OCI-LY1 (cell line): Measurements from ENCODE around the gene LRRC34.

ENCODE experiments used
- H2AFZ ChIP-seq: fragments of 200-600 bp; sonication (generic), shearing (Covaris generic); 2 replicates; pipeline ENCODE4 v1.6.0; 2014; ENCODE audit warnings: antibody characterized with exemption, mild to moderate bottlenecking, low read length
- H3F3A ChIP-seq: fragments of 200-600 bp; sonication (generic), shearing (Covaris generic); 2 replicates; pipeline ENCODE4 v1.6.0; 2014; ENCODE audit warnings: mild to moderate bottlenecking, antibody characterized with exemption, low read length, moderate library complexity; ENCODE audit not compliant: insufficient read depth
- H3K27ac ChIP-seq: fragments of 200-600 bp; sonication (generic); 2 replicates; pipeline ENCODE4 v1.5.1; 2014; ENCODE audit warnings: low read length, mixed run types, mild to moderate bottlenecking, low read depth; ENCODE audit not compliant: poor library complexity, severe bottlenecking
- H3K27me3 ChIP-seq: fragments of 200-600 bp; sonication (generic); 2 replicates; pipeline ENCODE4 v1.6.0; 2014; ENCODE audit warnings: antibody characterized with exemption, mild to moderate bottlenecking, low read length, moderate library complexity; ENCODE audit not compliant: insufficient read depth
- H3K36me3 ChIP-seq: fragments of 200-600 bp; sonication (generic); 2 replicates; pipeline ENCODE4 v1.6.1; 2014; ENCODE audit warnings: mild to moderate bottlenecking, antibody characterized with exemption, low read length, moderate library complexity, mixed read lengths; ENCODE audit not compliant: insufficient read depth
- H3K4me1 ChIP-seq: fragments of 200-600 bp; sonication (generic); 2 replicates; pipeline ENCODE4 v1.5.1; 2014; ENCODE audit warnings: mild to moderate bottlenecking, low read length, moderate library complexity; ENCODE audit not compliant: insufficient read depth, severe bottlenecking
- H3K4me2 ChIP-seq: fragments of 200-600 bp; sonication (generic), shearing (Covaris generic); 2 replicates; pipeline ENCODE4 v1.6.1; 2014; ENCODE audit warnings: low read length
- H3K4me3 ChIP-seq: fragments of 200-600 bp; sonication (generic); 2 replicates; pipeline ENCODE4 v1.5.1; 2014; ENCODE audit warnings: low read length, low read depth, mild to moderate bottlenecking, mixed read lengths; ENCODE audit not compliant: poor library complexity, severe bottlenecking
- H3K79me2 ChIP-seq: fragments of 200-600 bp; shearing (Covaris generic); 2 replicates; pipeline ENCODE4 v1.6.1; 2016; ENCODE audit warnings: mixed run types, low read length, mixed read lengths; ENCODE audit not compliant: insufficient read depth
- H3K9ac ChIP-seq: fragments of 200-600 bp; sonication (generic), shearing (Covaris generic); 2 replicates; pipeline ENCODE4 v1.6.1; 2014; ENCODE audit warnings: mild to moderate bottlenecking, low read length, mixed read lengths
- H3K9me2 ChIP-seq: fragments of 200-600 bp; sonication (generic), shearing (Covaris generic); 2 replicates; pipeline ENCODE4 v1.6.1; 2014; ENCODE audit warnings: low read depth, mild to moderate bottlenecking, low read length, mixed read lengths
- H3K9me3 ChIP-seq: fragments of 200-600 bp; shearing (Covaris generic); 2 replicates; pipeline ENCODE4 v1.6.1; 2014; ENCODE audit warnings: low read length, mixed read lengths
- H4K20me1 ChIP-seq: fragments of 200-600 bp; sonication (generic), shearing (Covaris generic); 2 replicates; pipeline ENCODE4 v1.6.0; 2016; ENCODE audit warnings: mild to moderate bottlenecking, low read length; ENCODE audit not compliant: insufficient read depth
- CTCF ChIP-seq: fragments of 200-600 bp; sonication (generic), shearing (Covaris generic); IDR thresholded peaks from 2 replicates; pipeline ENCODE4 v1.5.1; 2017; ENCODE audit warnings: mild to moderate bottlenecking, antibody characterized with exemption, low read length, moderate library complexity, mixed read lengths
- EZH2 ChIP-seq: fragments of 200-600 bp; sonication (generic), shearing (Covaris generic); IDR thresholded peaks from 2 replicates; pipeline ENCODE4 v1.8.0; 2017; ENCODE audit warnings: borderline replicate concordance, mixed run types, mild to moderate bottlenecking, antibody characterized with exemption, low read length, moderate library complexity, mixed read lengths

LRRC34 gene

GRCh38 chr3:169809230-169809795 lies 3.4 kb downstream of the LRRC34 start:
- no peak overlapping the region for H3K27ac ChIP-seq
- H3K27me3 ChIP-seq: no peaks in the 10 kb centered on the region; the same call in 1 of the 2 replicates
- H3K9me2 ChIP-seq: no peaks in the 10 kb centered on the region
- H3K4me2 ChIP-seq: no peak overlapping the region
- H3K9ac ChIP-seq: no peak overlapping the region
- no peaks in the 10 kb centered on the region for H4K20me1 ChIP-seq
- no peak for TF ChIP-seq EZH2
- no peak for TF ChIP-seq CTCF
- no peaks in the 10 kb centered on the region for H3K79me2 ChIP-seq
- no peak overlapping the region for H3K4me3 ChIP-seq
- H3K36me3 ChIP-seq: no peaks in the 10 kb centered on the region
- 0 out of 2 replicates have a peak, but pooled peaks cover 6% of the 10 kb centered on the region for H3F3A ChIP-seq
- no peak overlapping the region for H2AFZ ChIP-seq
- peaks cover 34% of the 10 kb centered on the region for H3K4me1 ChIP-seq
- no peaks in the 10 kb centered on the region for H3K9me3 ChIP-seq

GRCh38 chr3:169804681-169805080 lies 8.0 kb downstream of the LRRC34 start:
- Histone ChIP-seq H3K79me2 (no peaks in the 10 kb centered on the region), H4K20me1 (no peaks in the 10 kb centered on the region), H3K4me1 (no peaks in the 10 kb centered on the region), H3K9me3 (no peaks in the 10 kb centered on the region), H3K4me2 (no peak overlapping the region), H3K36me3 (no peaks in the 10 kb centered on the region), H2AFZ (no peak overlapping the region), H3K9me2 (no peaks in the 10 kb centered on the region), H3K27me3 (no peaks in the 10 kb centered on the region), H3K9ac (no peak overlapping the region), H3K4me3 (no peak overlapping the region), H3F3A (no peaks in the 10 kb centered on the region; the same call in 1 of the 2 replicates), H3K27ac (no peak overlapping the region)
- no peak for TF ChIP-seq CTCF
- TF ChIP-seq EZH2: no peak

GRCh38 chr3:169792359-169792758 lies 20.3 kb downstream of the LRRC34 start:
- no peak overlapping the region for H2AFZ ChIP-seq
- H3K4me1 ChIP-seq: no peaks in the 10 kb centered on the region
- no peak overlapping the region for H3K9ac ChIP-seq
- H3K79me2 ChIP-seq: no peaks in the 10 kb centered on the region
- no peaks in the 10 kb centered on the region for H3F3A ChIP-seq
- H4K20me1 ChIP-seq: no peaks in the 10 kb centered on the region
- H3K36me3 ChIP-seq: peaks cover 35% of the 10 kb centered on the region
- no peaks in the 10 kb centered on the region for H3K9me3 ChIP-seq
- no peaks in the 10 kb centered on the region for H3K9me2 ChIP-seq
- TF ChIP-seq EZH2 (no peak), CTCF (no peak)
- H3K4me2 ChIP-seq: no peak overlapping the region
- no peak overlapping the region for H3K4me3 ChIP-seq
- H3K27ac ChIP-seq: no peak overlapping the region
- no peaks in the 10 kb centered on the region for H3K27me3 ChIP-seq
